C4-2B (cell line): ENCODE results near the gene ATP1A1.

ENCODE experiments used
- H3K27ac ChIP-seq: fragments of 450-650 bp; 2 replicates; pipeline ENCODE4 v1.5.1; 2017
- CTCF ChIP-seq: fragments of 450-650 bp; conservative IDR thresholded peaks from 2 replicates; pipeline ENCODE4 v1.5.1; 2017; ENCODE audit warnings: mild to moderate bottlenecking
- ZFX ChIP-seq: fragments of 450-650 bp; IDR thresholded peaks from 2 replicates; pipeline ENCODE4 v1.6.1; 2017

Gene ATP1A1

GRCh38 chr1:116360429-116361173 lies 12.4 kb upstream of the ATP1A1 start:
- H3K27ac ChIP-seq, result no peak overlapping the region
- TF ChIP-seq CTCF (peak; percentile 54), ZFX (no peak)

GRCh38 chr1:116361648-116362047 lies 11.4 kb upstream of the ATP1A1 start:
- no peak overlapping the region for H3K27ac ChIP-seq

GRCh38 chr1:116362050-116362449 lies 11.0 kb upstream of the ATP1A1 start:
- TF ChIP-seq CTCF, result no peak
- H3K27ac ChIP-seq, result no peak overlapping the region

More at GRCh38 chr1:116361648-116362047, 11.4 kb upstream of the ATP1A1 start:
- TF ChIP-seq CTCF (no peak), ZFX (no peak)

GRCh38 chr1:116365353-116365780 lies 7.7 kb upstream of the ATP1A1 start:
- no peak overlapping the region for H3K27ac ChIP-seq
- TF ChIP-seq ZFX (no peak), CTCF (no peak)

- no peak for TF ChIP-seq CTCF
- no peak for TF ChIP-seq ZFX
- H3K27ac ChIP-seq, result no peak overlapping the region
Observed at GRCh38 chr1:116365857-116366256, 7.2 kb upstream of the ATP1A1 start.

GRCh38 chr1:116367256-116367945 lies 5.6 kb upstream of the ATP1A1 start:
- H3K27ac ChIP-seq, result no peak overlapping the region
- TF ChIP-seq CTCF, result no peak
- TF ChIP-seq ZFX, result no peak

GRCh38 chr1:116368241-116368640 lies 4.8 kb upstream of the ATP1A1 start:
- no peak for TF ChIP-seq ZFX
- TF ChIP-seq CTCF, result no peak
- no peak overlapping the region for H3K27ac ChIP-seq
